Right atrium auricular region (tissue), 2 donors: ENCODE results near the gene CERK. TPM values are rescaled to one million over a fixed set of nuclear protein-coding genes. Genes with fewer than 3 reads are reported as not detected.
A peak's percentile ranks its signal among the peaks of the same experiment; 100 is the strongest.

Experiments used
- DNase-seq: peaks from one replicate; pipeline ENCODE4 v3.0.0-alpha.2; 2019; ENCODE audit warnings: low spot score
- H3K27ac ChIP-seq, 2 donors: fragments of 200-600 bp; sonication (generic); 1 replicate in 1 of 2; 2 replicates in 1 of 2; pipeline ENCODE4 v1.5.1; 2016 to 2019
- H3K27me3 ChIP-seq, 2 donors: fragments of 200-600 bp; sonication (generic); one replicate each; pipeline versions ENCODE4 v1.5.1 to v1.6.0; 2017 to 2019
- H3K36me3 ChIP-seq: fragments of 200-600 bp; sonication (generic); one replicate; pipeline ENCODE4 v1.5.1; 2016
- H3K4me1 ChIP-seq, 2 donors: fragments of 200-600 bp; sonication (generic); one replicate each; pipeline versions ENCODE4 v1.5.1 to v1.6.0; 2017 to 2019
- H3K4me3 ChIP-seq, 2 donors: fragments of 200-600 bp; sonication (generic); 1 replicate in 1 of 2; 2 replicates in 1 of 2; pipeline ENCODE4 v1.5.1; 2017 to 2019; ENCODE audit warnings: mild to moderate bottlenecking in 1 of 2, moderate library complexity in 1 of 2
- H3K9me3 ChIP-seq, 2 donors: fragments of 200-600 bp; sonication (generic); one replicate each; pipeline ENCODE4 v1.5.1; 2019
- total RNA-seq, 2 donors: library from RNA; depleted of rRNA; stranded (reverse); fragments of >200 nt; gene quantifications; one replicate each; pipeline ENCODE4 v1.1.0, GENCODE V29; 2016
- TF ChIP-seq, protein P1 (sequence below), 2 donors: fragments of 200-600 bp; sonication (generic); IDR thresholded peaks; one replicate each; pipeline ENCODE4 v1.5.1; 2019; ENCODE audit warnings: antibody characterized with exemption in 2 of 2

Gene CERK
- total RNA-seq, 2 donors from 2014 or later, result 46.0 to 59.8 TPM

DNA sequence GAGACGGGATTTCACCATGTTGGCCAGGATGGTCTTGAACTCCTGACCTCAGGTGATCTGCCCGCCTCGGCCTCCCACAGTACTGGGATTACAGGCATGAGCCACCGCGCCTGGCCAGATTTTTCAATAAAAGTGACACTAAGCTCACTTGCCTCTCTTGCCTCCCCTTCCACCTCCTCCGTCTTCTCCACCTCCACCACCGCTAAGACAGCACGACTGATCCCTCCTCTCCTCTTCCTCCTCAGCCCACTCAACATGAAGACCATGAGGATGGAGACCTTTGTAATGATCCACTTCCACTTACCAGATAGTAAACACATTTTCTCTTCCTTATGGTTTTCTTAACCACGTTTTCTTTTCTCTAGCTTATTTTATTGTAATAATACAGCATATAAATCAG, 14.2 kb downstream of the CERK start:
- Histone ChIP-seq H3K27me3 (no peaks in the 10 kb centered on the region), H3K4me1 (peaks cover 0 to 42% of the 10 kb centered on the region in 2 donors), H3K4me3 (no peak overlapping the region), H3K27ac (no peak overlapping the region), H3K36me3 (peaks cover 19% of the 10 kb centered on the region), H3K9me3 (no peaks in the 10 kb centered on the region)
- DNase-seq, result no peak
- TF ChIP-seq, protein P1, sequence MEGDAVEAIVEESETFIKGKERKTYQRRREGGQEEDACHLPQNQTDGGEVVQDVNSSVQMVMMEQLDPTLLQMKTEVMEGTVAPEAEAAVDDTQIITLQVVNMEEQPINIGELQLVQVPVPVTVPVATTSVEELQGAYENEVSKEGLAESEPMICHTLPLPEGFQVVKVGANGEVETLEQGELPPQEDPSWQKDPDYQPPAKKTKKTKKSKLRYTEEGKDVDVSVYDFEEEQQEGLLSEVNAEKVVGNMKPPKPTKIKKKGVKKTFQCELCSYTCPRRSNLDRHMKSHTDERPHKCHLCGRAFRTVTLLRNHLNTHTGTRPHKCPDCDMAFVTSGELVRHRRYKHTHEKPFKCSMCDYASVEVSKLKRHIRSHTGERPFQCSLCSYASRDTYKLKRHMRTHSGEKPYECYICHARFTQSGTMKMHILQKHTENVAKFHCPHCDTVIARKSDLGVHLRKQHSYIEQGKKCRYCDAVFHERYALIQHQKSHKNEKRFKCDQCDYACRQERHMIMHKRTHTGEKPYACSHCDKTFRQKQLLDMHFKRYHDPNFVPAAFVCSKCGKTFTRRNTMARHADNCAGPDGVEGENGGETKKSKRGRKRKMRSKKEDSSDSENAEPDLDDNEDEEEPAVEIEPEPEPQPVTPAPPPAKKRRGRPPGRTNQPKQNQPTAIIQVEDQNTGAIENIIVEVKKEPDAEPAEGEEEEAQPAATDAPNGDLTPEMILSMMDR (IDR thresholded peaks at IDR 0.05), result no peak

DNA sequence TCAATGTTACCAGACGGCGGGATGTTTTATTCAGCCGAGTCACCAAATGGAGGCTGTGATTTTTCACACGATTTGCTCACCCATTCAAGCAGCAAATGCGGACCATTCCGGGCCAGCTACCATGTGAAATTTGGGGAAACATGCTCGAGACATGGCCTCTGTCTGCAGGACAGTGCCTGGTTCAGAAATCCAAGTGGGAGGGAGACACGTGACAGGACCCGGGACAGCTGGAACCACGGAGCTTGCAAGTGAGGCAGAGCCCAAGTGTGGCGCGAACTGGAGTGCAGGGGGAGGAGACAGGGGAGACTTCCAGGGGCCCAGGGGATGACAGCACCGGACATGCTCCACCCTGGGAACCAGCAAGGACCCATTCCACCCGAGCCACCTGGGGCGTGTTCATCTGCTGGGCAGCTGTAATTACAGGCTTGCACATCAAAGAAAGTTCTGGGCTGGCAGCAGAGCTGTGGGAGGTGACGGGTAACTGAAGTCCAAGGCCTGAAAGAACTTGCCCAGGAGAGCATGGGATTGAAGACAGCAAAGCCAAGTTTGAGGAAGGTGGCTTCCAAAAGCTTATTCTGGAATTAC, 16.5 kb downstream of the CERK start:
- Histone ChIP-seq H3K27ac (no peak overlapping the region), H3K4me3 (no peak overlapping the region), H3K4me1 (peaks cover 0 to 22% of the 10 kb centered on the region in 2 donors), H3K36me3 (peaks cover 42% of the 10 kb centered on the region), H3K27me3 (no peaks in the 10 kb centered on the region), H3K9me3 (no peaks in the 10 kb centered on the region)
- no peak for DNase-seq
- TF ChIP-seq, protein P1 (IDR thresholded peaks at IDR 0.05), result no peak

DNA sequence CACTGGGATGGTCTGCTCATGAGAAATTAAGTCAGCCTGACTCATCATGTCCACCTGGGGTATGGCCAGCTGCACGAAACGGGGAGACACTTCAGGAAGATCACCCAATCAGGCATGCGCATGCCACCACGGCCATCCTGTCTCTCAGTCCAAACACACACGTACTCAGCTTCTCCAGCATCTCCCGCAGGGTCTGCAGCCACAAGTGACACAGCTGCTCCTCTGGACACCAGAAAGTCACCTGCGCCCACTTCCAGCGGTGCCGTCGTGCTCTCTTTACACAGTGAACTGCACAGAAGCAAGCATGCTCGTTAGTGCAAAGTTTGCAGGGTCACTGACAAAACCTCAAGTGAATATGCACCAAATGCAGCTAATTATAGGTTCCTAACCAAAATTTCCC, 18.1 kb downstream of the CERK start:
- no peak overlapping the region for H3K27ac ChIP-seq
- H3K4me3 ChIP-seq, result no peak overlapping the region
- TF ChIP-seq, protein P1 (IDR thresholded peaks at IDR 0.05), result no peak
- DNase-seq, result no peak
- no peaks in the 10 kb centered on the region for H3K9me3 ChIP-seq
- peaks cover 43% of the 10 kb centered on the region for H3K36me3 ChIP-seq
- H3K4me1 ChIP-seq, result peaks cover 0 to 6% of the 10 kb centered on the region in 2 donors
- H3K27me3 ChIP-seq, result no peaks in the 10 kb centered on the region

DNA sequence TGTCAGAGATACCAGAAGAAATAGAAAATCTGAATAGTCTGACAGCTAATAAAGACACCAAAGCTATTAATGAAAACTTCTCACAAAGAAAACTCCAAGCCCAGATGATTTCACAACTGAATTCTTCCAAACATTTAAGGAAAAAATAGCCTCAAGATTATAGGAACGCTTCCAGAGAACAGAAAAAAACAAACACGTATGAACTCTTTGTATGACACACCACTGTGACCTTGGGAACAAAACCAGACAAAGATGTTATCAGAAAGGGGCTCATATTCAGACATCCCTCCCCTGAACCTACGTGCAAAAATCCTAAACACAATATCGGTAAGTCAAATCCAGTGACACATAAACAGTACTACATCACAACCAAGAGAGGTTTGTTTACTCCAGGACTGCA, 23.5 kb downstream of the CERK start:
- Histone ChIP-seq H3K4me1 (peaks cover 0 to 12% of the 10 kb centered on the region in 2 donors), H3K4me3 (no peak overlapping the region), H3K9me3 (no peaks in the 10 kb centered on the region), H3K27me3 (no peaks in the 10 kb centered on the region), H3K27ac (peak overlapping the region; percentile 10 to 23), H3K36me3 (peaks cover 61% of the 10 kb centered on the region)
- TF ChIP-seq, protein P1 (IDR thresholded peaks at IDR 0.05), result no peak
- DNase-seq, result no peak

DNA sequence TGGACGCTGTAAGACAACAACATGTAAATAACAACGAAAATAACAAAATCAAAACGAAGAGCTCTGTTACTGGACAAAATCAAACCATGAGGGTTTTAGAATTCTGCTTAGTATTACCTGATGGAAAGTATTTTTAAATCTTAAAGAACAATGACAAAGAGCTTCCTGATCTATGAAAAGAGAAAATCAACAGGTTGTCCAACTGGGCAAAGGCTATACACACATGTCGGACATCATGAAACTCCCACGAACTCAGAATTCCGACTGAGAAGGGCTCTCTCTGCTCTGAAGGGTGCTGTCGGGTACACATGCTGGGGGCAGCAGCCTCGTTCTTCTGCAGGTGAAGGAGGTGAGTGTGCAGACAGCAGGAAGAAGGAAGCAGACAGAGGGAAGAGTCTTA, 25.8 kb downstream of the CERK start:
- Histone ChIP-seq H3K4me3 (no peak overlapping the region), H3K4me1 (peaks cover 0 to 12% of the 10 kb centered on the region in 2 donors), H3K27ac (no peak overlapping the region), H3K36me3 (peaks cover 61% of the 10 kb centered on the region), H3K9me3 (no peaks in the 10 kb centered on the region), H3K27me3 (no peaks in the 10 kb centered on the region)
- DNase-seq, result no peak
- TF ChIP-seq, protein P1 (IDR thresholded peaks at IDR 0.05), result no peak

DNA sequence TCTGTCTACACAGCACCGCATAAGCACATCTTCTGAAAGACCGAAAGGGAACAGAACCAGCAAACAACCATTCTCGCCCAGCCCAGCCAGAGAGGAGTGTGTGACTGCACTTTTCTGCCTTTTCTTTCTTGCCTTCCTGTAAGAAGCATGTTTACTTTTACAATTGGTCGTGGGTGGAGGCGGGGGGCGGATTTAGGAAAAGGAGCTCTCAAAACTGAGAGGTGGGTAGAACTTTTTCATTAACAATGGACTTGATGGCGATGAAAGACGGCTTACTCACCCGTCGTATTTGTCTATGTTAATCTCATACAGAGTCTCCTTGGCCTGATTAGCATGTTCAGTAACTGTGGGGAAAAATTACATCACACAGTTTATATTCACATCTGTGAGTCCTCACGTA, 27.2 kb downstream of the CERK start:
- no peak for DNase-seq
- Histone ChIP-seq H3K36me3 (peaks cover 68% of the 10 kb centered on the region), H3K27me3 (no peaks in the 10 kb centered on the region), H3K27ac (no peak overlapping the region), H3K4me3 (no peak overlapping the region), H3K9me3 (no peaks in the 10 kb centered on the region), H3K4me1 (peaks cover 0 to 12% of the 10 kb centered on the region in 2 donors)
- TF ChIP-seq, protein P1 (IDR thresholded peaks at IDR 0.05), result no peak
